GM19455 (cell line): ENCODE data around the gene CEP112.
"Not testable (repeated sequence)": the region's sequence is repeated elsewhere in the genome, so short reads cannot be mapped to it uniquely, and the experiment has no call there.

Experiments
- ATAC-seq: cut with Tn5 transposase; IDR thresholded peaks from one replicate; pipeline ENCODE4 v1.9.1; 2021; ENCODE audit not compliant: unreplicated experiment

CEP112 gene

DNA sequence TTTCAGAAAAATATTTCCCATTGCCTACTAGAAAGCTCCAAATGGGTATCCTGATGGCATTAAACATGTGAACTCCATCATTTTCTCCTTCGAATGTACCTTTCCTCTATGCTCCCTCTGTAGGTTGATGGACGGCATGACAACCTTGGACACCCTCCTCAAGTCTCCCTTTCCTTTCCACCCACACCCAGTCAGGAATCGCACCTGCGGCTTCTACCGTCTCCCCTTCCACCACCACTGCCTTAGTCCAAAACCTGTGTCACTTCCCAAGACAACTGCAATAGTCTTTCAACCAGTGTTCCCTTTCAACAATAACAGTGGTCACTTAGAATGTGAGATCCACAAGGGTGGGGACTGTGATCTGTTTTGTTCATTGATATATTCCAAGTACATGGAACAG is 397.4 kb downstream of the CEP112 start:
- ATAC-seq: no peak

GRCh38 chr17:65790241-65790640 is 401.7 kb downstream of the CEP112 start:
- no peak for ATAC-seq

GRCh38 chr17:65787503-65787902 is 404.4 kb downstream of the CEP112 start:
- ATAC-seq: no peak

DNA sequence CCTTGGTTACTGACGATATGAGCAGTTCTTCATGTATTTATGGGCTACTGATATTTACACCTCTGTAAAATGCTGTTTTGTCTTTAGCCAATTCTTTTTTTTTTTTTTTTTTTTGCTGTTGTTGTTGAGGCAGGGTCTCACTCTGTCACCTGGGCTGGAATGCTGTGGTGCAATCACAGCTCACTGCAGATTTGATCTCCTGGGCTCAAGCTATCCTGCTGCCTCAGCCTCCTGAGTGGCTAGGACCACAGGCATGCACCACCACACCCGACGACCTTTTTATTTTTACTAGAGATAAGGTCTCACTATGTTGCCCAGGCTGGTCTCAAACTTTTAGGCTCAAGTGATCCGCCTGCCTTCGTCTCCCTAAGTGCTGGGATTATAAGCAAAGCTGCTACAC is 405.5 kb downstream of the CEP112 start:
- no peak for ATAC-seq

- no peak for ATAC-seq
These were observed 406.8 kb downstream of the CEP112 start for GRCh38 chr17:65785109-65785508.

GRCh38 chr17:65783845-65784334 is 408.0 kb downstream of the CEP112 start:
- no peak for ATAC-seq

DNA sequence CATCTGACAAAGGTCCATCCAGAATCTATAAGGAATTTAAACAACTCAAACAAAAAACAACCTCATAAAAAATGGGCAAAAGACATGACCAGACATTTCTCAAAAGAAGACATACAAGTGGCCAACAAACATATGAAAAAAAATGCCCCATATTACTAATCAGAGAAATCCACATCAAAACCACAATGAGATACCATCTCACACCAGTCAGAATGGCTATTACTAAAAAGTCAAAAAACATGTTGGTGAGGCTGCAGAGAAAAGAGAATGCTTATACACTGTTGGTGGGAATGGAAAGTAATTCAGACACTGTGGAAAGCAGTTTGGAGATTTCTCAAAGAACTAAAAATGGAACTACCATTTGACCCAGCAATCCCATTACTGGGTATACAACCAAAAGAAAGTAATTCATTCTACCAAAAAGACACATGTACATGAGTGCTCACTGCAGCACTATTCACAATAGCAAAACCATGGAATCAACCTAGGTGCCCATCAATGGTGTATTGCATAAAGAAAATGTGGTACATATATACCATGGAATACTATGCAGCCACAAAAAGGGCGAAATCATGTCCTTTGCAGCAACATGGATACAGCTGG is 409.7 kb downstream of the CEP112 start:
- ATAC-seq: not testable (repeated sequence)

GRCh38 chr17:65780111-65780510 is 411.8 kb downstream of the CEP112 start:
- no peak for ATAC-seq

DNA sequence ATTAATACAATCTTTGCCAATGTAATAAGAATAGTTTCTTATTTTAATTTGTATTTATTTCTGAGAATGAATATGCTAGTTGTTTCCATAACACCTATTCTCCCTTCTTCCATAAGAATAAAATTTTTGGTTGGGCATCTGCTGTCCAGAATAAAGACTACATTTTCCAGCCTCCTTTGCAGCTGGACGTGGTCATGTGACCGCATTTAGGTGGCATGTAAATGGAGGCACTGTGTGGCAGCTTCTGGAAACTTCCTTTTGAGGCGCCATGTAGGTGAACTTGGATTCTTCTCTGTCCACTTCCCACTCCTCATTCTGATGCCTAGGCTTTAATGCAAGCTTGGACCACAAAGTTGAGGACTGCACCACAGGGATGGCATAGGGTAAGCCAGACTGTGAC is 415.0 kb downstream of the CEP112 start:
- ATAC-seq: no peak

DNA sequence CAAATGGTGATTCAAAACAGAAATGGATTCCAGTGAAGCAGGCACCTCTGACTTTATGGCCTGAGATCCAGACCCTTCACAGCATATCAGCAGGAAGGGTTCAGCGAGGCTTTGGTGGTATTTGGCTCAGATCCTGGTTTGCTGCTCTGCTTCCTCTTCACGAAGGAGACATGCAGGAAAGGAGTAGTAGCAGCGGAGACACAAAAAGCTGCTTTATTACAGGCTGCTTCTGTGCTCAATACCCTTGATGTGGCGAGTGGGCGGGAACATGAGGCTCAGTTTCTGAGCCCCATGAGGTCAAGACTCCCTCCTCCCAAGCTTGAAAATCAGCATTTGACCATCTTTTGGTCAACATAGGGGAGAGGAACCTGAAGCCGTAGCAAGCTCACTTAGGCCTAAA is 417.1 kb downstream of the CEP112 start:
- no peak for ATAC-seq

DNA sequence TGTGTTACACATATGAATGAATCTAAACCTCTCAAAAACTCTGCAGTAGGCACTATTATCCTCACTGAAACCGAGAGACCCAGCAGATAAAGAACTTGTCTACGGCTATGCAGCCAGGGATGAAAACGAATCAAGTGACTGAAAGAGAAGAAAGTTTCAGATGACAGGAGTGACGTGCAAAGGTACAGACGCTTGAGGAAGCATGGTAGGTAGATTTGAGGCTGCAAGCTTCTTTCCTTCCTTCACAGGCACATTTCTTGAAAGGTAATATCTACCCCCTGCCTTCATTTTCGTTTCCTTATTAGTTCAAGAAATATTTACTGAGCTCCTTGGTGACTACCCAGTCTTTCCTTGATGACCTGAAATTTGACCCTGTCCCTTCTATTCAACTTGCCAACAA is 418.9 kb downstream of the CEP112 start:
- ATAC-seq: no peak

DNA sequence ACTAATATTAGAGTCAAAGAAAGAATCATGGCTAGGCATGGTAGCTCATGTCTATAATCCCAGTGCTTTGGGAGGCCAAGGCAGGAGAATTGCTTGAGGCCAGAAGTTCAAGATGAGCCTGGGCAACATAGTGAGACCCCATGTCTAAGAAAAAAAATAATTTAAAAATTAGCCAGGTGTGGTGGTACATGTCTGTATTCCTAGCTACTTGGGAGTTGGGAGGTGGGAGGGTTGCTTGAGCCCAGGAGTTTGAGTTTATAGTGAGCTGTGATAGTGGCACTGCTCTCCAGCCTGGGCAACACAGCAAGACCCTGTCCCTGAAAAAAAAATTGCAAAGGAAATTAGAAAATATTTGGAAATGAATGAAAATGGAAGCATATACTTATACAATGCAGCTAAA is 420.2 kb downstream of the CEP112 start:
- no peak for ATAC-seq

DNA sequence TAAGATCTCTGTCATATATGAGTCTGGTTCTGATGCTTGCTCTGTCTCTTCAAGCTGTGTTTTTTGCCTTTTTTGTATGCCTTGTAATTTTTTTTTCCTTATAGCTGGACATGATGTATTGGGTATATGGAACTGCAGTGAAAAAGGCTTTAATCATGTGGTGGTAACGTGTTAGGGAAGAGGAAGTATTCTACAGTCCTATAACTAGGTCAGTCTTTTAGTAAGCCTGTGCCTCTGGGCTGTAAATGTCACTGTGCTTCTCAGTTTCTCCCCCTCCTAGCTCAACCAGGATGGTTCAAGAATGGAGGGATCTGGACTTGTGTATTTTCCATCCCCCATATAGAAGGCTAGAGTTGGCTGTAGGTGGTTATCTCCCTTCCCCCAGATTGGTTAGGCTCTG is 428.1 kb downstream of the CEP112 start:
- ATAC-seq: no peak

- ATAC-seq: no peak
These were observed 429.0 kb downstream of the CEP112 start for GRCh38 chr17:65762973-65763372.

DNA sequence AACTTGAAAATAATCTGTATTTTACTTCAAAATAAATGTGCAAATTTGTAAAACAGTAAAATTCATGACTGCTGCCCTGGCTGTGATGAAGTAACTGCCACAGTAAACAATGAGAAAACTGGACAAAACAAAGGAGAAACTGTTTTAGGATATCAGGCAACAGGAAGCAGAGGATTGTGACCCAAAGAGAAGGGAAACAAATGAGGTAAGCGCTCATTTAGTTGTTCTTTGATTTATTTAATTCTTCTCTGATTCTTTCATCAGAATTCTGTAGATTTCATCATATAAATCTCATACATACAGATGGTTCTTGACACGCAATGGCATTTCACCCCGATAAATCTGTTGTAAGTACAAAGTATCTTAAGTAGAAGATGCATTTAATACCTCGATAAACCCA is 432.4 kb downstream of the CEP112 start:
- ATAC-seq: no peak

DNA sequence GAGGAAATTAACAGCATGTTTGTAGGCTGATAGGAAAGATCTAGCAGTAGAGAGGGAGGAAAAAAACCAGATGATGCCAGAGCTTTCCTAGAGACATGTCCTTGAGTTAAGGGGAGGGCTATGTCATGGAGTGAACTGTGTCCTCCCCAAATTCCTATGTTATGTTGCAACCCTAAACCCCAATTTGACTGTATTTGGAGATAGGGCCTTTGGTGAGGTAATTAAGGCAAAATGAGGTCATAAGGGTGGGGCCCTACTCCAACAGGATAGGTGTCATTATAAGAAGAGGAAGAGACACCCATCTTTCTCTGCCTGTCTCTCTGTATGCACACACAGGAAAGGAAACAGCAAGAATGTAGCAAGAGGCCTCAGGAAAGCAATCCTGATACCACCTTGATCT is 435.2 kb downstream of the CEP112 start:
- no peak for ATAC-seq

DNA sequence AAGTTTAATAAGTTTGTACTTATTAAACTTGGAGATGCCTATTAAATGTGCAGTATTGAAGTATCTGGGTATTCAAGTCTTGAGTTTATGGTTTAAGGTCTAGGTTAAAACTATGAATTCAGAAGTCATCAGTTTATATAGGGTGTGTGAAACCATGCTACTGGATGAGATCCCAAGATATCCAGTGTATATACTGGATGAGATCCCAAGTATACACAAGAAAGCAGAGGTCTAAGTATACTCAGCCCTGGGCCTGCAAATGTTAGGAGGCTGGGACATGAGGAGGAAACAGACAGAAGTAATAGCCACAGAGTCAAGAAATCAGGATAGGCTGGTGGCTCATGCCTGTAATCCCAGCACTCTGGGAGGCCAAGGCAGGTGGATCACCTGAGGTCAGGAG is 436.1 kb downstream of the CEP112 start:
- ATAC-seq: no peak

GRCh38 chr17:65754630-65755029 is 437.3 kb downstream of the CEP112 start:
- ATAC-seq: no peak

GRCh38 chr17:65754081-65754480 is 437.9 kb downstream of the CEP112 start:
- no peak for ATAC-seq

- no peak for ATAC-seq
These were observed 438.6 kb downstream of the CEP112 start for GRCh38 chr17:65753348-65753747.

DNA sequence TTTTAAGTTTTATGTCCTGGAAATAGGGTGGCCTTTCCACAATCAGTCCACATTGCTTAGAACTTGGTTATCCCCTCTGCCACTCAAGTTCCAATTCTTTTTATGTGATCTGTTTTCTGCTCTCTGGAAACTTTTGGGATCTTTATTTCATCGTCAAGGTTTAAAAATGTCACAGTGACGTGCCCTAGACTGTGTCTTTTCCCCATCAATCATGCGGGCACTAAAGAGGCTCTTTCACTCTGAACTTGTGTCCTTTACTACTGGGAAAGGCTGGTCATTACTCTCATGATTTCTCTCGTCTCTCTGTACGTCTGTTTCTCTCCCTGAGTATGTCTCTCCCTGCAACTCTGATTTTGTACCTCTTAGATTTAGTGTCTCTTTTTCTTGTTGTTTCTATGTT is 440.7 kb downstream of the CEP112 start:
- no peak for ATAC-seq

DNA sequence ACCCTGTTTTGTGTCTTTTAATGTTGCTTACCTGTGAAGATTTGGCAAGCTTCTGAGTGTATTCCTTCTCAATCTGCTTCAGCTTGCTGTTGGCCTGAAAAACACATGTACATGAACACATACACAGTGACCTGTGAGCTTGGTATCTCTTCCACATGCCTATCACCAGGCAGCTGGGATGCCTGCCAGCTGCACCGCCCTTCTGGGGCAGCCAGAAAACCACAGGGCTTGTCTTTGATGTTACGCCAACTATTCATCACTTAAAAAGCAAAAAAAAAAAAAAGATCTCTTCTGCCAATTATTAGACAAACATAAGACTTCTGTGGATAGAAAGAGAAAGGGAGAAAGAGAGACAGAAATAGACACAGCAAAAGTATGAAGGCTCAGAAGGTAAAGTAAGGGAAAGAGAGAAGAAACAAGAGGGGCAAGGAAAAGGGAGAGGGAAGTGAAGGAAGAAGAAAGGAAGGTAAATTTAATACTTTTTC is 441.3 kb downstream of the CEP112 start:
- no peak for ATAC-seq

DNA sequence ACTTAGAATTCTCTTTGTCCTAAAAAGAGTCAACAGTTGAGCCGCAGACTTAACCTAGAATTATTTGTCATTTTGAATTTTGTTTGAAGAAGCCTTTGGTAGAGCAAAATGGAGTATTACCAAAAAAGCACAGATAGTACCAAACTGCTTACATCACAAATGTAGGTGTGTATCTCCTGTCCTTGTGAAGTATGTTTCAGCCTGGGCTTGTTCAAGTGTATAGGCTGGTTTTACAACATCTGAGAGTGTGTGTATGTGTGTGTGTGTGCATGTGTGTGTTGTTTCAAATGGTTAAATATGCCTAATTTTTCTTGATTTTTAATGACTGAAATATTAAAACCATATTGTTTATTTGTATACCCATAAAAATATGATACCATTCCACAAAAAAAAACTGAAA is 441.8 kb downstream of the CEP112 start:
- no peak for ATAC-seq
